ENCODE measurements around the gene RHOXF2. TPM values are rescaled to one million over a fixed set of nuclear protein-coding genes. Genes with fewer than 3 reads are reported as not detected.
A peak's percentile ranks its signal among the peaks of the same experiment; 100 is the strongest.
"Not testable (repeated sequence)": the region's sequence is repeated elsewhere in the genome, so short reads cannot be mapped to it uniquely, and the experiment has no call there.

The RHOXF2 gene
- total RNA-seq, 1 donor = under 0.01 TPM

DNA sequence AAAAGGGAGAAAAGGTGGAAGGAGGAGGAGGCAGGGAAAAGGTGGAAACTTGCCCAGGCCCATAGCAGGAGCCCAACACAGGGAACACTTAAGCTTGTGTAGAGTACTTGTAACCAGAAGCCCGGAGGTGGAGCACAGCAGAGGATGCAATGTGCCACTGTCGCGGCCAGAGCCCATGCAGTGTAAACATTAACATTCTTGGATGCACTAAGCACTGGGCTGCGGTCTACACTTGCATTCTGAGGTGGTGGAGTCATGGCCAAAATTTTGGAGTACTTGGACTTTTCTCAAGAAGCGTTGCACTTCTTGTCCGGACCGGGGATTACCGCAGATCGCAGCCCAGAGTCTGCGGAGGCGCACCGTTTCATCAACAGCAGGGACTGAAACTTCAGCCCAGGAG, 38.2 kb upstream of the RHOXF2 start:
- H3K27me3 ChIP-seq (ENCODE audit: insufficient read depth, low read length) = no peaks in the 10 kb centered on the region
- H3K4me1 ChIP-seq (ENCODE audit: insufficient read depth, low read length) = peaks cover 3% of the 10 kb centered on the region
- H3K9me3 ChIP-seq (ENCODE audit: low read depth, low read length) = no peaks in the 10 kb centered on the region
- no peak overlapping the region for H3K27ac ChIP-seq (ENCODE audit: low read depth, low read length)
- DNase-seq (ENCODE audit: insufficient read length, low spot score, missing footprints) = peak; percentile 92
- peak overlapping the region; percentile 68 for H3K4me3 ChIP-seq (ENCODE audit: insufficient read depth, low read length)
- H3K79me2 ChIP-seq (ENCODE audit: insufficient read depth, low read length) = no peaks in the 10 kb centered on the region
- H3K36me3 ChIP-seq (ENCODE audit: insufficient read depth, low read length) = no peaks in the 10 kb centered on the region
- H3K4me2 ChIP-seq (ENCODE audit: insufficient read depth, low read length) = peak overlapping the region; percentile 80
- H2AFZ ChIP-seq (ENCODE audit: low read length) = peak overlapping the region; percentile 78
- no peaks in the 10 kb centered on the region for H4K20me1 ChIP-seq (ENCODE audit: insufficient read depth, low read length)
- TF ChIP-seq, protein P1, sequence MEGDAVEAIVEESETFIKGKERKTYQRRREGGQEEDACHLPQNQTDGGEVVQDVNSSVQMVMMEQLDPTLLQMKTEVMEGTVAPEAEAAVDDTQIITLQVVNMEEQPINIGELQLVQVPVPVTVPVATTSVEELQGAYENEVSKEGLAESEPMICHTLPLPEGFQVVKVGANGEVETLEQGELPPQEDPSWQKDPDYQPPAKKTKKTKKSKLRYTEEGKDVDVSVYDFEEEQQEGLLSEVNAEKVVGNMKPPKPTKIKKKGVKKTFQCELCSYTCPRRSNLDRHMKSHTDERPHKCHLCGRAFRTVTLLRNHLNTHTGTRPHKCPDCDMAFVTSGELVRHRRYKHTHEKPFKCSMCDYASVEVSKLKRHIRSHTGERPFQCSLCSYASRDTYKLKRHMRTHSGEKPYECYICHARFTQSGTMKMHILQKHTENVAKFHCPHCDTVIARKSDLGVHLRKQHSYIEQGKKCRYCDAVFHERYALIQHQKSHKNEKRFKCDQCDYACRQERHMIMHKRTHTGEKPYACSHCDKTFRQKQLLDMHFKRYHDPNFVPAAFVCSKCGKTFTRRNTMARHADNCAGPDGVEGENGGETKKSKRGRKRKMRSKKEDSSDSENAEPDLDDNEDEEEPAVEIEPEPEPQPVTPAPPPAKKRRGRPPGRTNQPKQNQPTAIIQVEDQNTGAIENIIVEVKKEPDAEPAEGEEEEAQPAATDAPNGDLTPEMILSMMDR (IDR thresholded peaks at IDR 0.05; ENCODE audit: extremely low read depth, low read depth, low read length) = no peak

DNA sequence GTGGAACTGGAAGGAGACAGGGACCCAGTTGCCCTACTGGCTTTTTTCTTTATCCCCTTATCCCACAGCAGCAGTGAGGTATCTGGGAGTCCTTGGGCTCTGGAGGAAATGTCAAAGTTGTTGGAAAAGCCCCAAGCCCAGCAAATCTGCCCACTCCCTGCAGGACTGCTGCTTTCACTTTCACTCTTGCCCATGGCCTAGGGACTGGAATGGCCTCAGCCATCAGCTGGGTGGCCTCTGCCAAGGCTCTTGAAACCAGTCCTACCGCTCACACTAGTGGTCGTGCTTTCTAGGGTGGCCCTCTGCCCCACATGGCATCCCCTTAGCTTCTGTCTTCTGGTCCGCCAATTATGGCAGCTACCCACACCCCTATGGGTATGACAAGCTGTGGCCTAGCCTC, 33.0 kb upstream of the RHOXF2 start:
- TF ChIP-seq, protein P1 (IDR thresholded peaks at IDR 0.05; ENCODE audit: extremely low read depth, low read depth, low read length) = no peak
- H3K36me3 ChIP-seq (ENCODE audit: insufficient read depth, low read length) = no peaks in the 10 kb centered on the region
- no peak overlapping the region for H3K27ac ChIP-seq (ENCODE audit: low read depth, low read length)
- H4K20me1 ChIP-seq (ENCODE audit: insufficient read depth, low read length) = no peaks in the 10 kb centered on the region
- H3K79me2 ChIP-seq (ENCODE audit: insufficient read depth, low read length) = no peaks in the 10 kb centered on the region
- peak overlapping the region; percentile 64 for H3K4me2 ChIP-seq (ENCODE audit: insufficient read depth, low read length)
- H2AFZ ChIP-seq (ENCODE audit: low read length) = peak overlapping the region; percentile 62
- H3K9me3 ChIP-seq (ENCODE audit: low read depth, low read length) = no peaks in the 10 kb centered on the region
- DNase-seq (ENCODE audit: insufficient read length, low spot score, missing footprints) = no peak
- no peaks in the 10 kb centered on the region for H3K27me3 ChIP-seq (ENCODE audit: insufficient read depth, low read length)
- H3K4me1 ChIP-seq (ENCODE audit: insufficient read depth, low read length) = no peaks in the 10 kb centered on the region
- peak overlapping the region; percentile 7 for H3K4me3 ChIP-seq (ENCODE audit: insufficient read depth, low read length)

DNA sequence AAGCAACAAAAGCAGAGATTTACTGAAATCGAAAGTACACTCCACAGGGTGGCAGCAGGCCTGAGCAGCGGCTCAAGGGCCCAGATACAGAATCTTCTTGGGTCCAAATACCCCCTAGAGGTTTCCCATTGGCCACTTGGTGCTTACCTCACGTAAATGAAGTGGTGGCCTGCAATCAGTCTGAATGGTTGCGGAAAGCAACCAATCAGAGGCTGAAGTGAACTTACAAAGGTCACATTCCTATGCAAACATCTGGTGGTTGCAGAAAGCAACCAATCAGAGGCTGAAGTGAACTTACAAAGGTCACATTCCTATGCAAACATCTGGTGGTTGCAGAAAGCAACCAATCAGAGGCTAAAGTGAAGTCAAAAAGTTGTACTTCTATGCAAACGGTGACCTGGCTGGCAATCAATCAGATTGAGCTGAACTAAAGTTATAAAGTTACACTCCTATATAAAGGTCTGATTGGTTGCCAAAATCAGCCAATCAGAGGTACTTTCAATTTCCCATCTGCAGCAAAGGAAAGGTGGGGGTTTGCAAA, 30.0 kb upstream of the RHOXF2 start:
- H3K4me1 ChIP-seq (ENCODE audit: insufficient read depth, low read length); H2AFZ ChIP-seq (ENCODE audit: low read length); H3K4me2 ChIP-seq (ENCODE audit: insufficient read depth, low read length); H3K79me2 ChIP-seq (ENCODE audit: insufficient read depth, low read length); H3K27ac ChIP-seq (ENCODE audit: low read depth, low read length); H4K20me1 ChIP-seq (ENCODE audit: insufficient read depth, low read length); H3K27me3 ChIP-seq (ENCODE audit: insufficient read depth, low read length); DNase-seq (ENCODE audit: insufficient read length, low spot score, missing footprints); H3K36me3 ChIP-seq (ENCODE audit: insufficient read depth, low read length); H3K9me3 ChIP-seq (ENCODE audit: low read depth, low read length); H3K4me3 ChIP-seq (ENCODE audit: insufficient read depth, low read length): not testable (repeated sequence)

DNA sequence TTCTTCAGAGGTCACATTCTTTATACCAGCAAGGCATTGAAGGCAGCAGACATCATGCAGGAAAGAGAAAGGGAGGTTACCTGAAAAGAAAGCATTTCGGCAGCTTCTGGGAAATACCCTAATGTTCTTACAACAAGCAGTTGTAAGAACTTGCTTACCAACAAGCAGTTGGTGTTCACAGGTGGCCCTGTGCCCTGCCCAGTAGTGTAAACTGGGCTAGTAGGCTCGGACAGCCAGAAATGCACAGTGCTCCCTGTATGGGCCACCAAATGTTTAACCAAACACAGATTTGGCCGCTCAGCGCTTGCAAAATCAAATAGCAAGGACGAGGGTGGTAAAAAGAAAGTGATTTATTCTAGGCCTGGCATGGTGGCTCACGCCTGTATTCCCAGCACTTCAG, 22.3 kb upstream of the RHOXF2 start:
- TF ChIP-seq, protein P1 (IDR thresholded peaks at IDR 0.05; ENCODE audit: extremely low read depth, low read depth, low read length) = no peak
- H3K79me2 ChIP-seq (ENCODE audit: insufficient read depth, low read length) = no peaks in the 10 kb centered on the region
- no peak overlapping the region for H3K4me2 ChIP-seq (ENCODE audit: insufficient read depth, low read length)
- no peaks in the 10 kb centered on the region for H3K9me3 ChIP-seq (ENCODE audit: low read depth, low read length)
- H4K20me1 ChIP-seq (ENCODE audit: insufficient read depth, low read length) = no peaks in the 10 kb centered on the region
- H3K4me1 ChIP-seq (ENCODE audit: insufficient read depth, low read length) = no peaks in the 10 kb centered on the region
- DNase-seq (ENCODE audit: insufficient read length, low spot score, missing footprints) = no peak
- H3K27me3 ChIP-seq (ENCODE audit: insufficient read depth, low read length) = no peaks in the 10 kb centered on the region
- no peaks in the 10 kb centered on the region for H3K36me3 ChIP-seq (ENCODE audit: insufficient read depth, low read length)
- H3K4me3 ChIP-seq (ENCODE audit: insufficient read depth, low read length) = no peak overlapping the region
- no peak overlapping the region for H3K27ac ChIP-seq (ENCODE audit: low read depth, low read length)
- no peak overlapping the region for H2AFZ ChIP-seq (ENCODE audit: low read length)

Measured in osteoblast (primary cell).